Activated CD8-positive, alpha-beta T cell treated with anti-CD3 and anti-CD28 coated beads for 36 hours (primary cell): ENCODE measurements around the gene GRK4. TPM values are rescaled to one million over a fixed set of nuclear protein-coding genes. Genes with fewer than 3 reads are reported as not detected.
"Not testable (repeated sequence)": the region's sequence is repeated elsewhere in the genome, so short reads cannot be mapped to it uniquely, and the experiment has no call there.

Source experiments
- ATAC-seq: fragments of 200-7000 bp; cut with Tn5 transposase; one replicate; pipeline ENCODE4 v1.10.0; 2021; ENCODE audit warnings: mild to moderate bottlenecking, moderate library complexity
- CTCF ChIA-PET: fragments of 350-600 bp; sonication (Branson Sonifier 250); formaldehyde crosslinking; loops from one replicate; lab custom pipeline; 2021; ENCODE audit warnings: antibody characterized with exemption; lab: Charles Lee
- POLR2A ChIA-PET: fragments of 350-600 bp; sonication (Branson Sonifier 250); formaldehyde crosslinking; loops from one replicate; lab custom pipeline; 2021; ENCODE audit warnings: antibody characterized with exemption; lab: Charles Lee
- DNase-seq: peaks from one replicate; pipeline ENCODE4 v3.0.0-alpha.2; 2020
- H3K27ac Mint-ChIP-seq: one replicate; pipeline ENCODE4 v1.8.0; 2021; ENCODE audit warnings: mild to moderate bottlenecking, mixed read lengths
- H3K27me3 Mint-ChIP-seq: one replicate; pipeline ENCODE4 v1.8.0; 2021; ENCODE audit warnings: mixed read lengths
- H3K36me3 Mint-ChIP-seq: one replicate; pipeline ENCODE4 v1.8.0; 2021; ENCODE audit warnings: low read depth, mixed read lengths
- H3K4me1 Mint-ChIP-seq: one replicate; pipeline ENCODE4 v1.8.0; 2021; ENCODE audit warnings: low read depth, mixed read lengths
- H3K4me3 Mint-ChIP-seq: one replicate; pipeline ENCODE4 v1.8.0; 2021; ENCODE audit warnings: mild to moderate bottlenecking, moderate library complexity, mixed read lengths
- H3K9me3 Mint-ChIP-seq: one replicate; pipeline ENCODE4 v1.8.0; 2021; ENCODE audit warnings: mixed read lengths
- CTCF ChIP-seq: fragments of 200-600 bp; IDR thresholded peaks from one replicate; pipeline ENCODE4 v1.8.0; 2022; ENCODE audit warnings: antibody characterized with exemption, mild to moderate bottlenecking
- intact Hi-C: fragments of 100-400 bp; cut with micrococcal nuclease; formaldehyde crosslinking; loops from one replicate; pipeline ENCODE4 v1.10.0; 2022
- total RNA-seq, 2 experiments: library from RNA; stranded (reverse); gene quantifications; one replicate each; pipeline ENCODE4 v1.2.3, GENCODE V29; 2021

Gene GRK4
- total RNA-seq, 2 experiments from 2014 or later = 2.8 to 3.0 TPM

GRCh38 chr4:2943364-2944090 lies 19.8 kb upstream of the GRK4 start:
- CTCF ChIA-PET = interaction anchor here (1.3 to 3.1 kb wide), 3 partner anchors 10 to 95 kb away, joined by 3 to 19 read pairs (median 12); no protein-coding TSS in a partner anchor

GRCh38 chr4:2944091-2944482 lies 19.3 kb upstream of the GRK4 start:
- H3K9me3 Mint-ChIP-seq = no peaks in the 10 kb centered on the region
- CTCF ChIA-PET = interaction anchor here (1.3 to 3.1 kb wide), 3 partner anchors 10 to 94 kb away, joined by 3 to 19 read pairs (median 12); no protein-coding TSS in a partner anchor
- peaks cover 43% of the 10 kb centered on the region for H3K4me1 Mint-ChIP-seq
- H3K4me3 Mint-ChIP-seq = no peak overlapping the region
- peak overlapping the region; percentile 67 for H3K27ac Mint-ChIP-seq
- POLR2A ChIA-PET = interaction anchor here (0.6 to 13.3 kb wide), 4 partner anchors 6 to 18 kb away, joined by 4 to 121 read pairs (median 12); no protein-coding TSS in a partner anchor
- ATAC-seq (no peak), DNase-seq (no peak)
- no peak for TF ChIP-seq CTCF
- no peaks in the 10 kb centered on the region for H3K27me3 Mint-ChIP-seq
- H3K36me3 Mint-ChIP-seq = peaks cover 64% of the 10 kb centered on the region
- intact Hi-C loops = no loop called here

More at GRCh38 chr4:2943364-2944090, 19.8 kb upstream of the GRK4 start:
- H3K27me3 Mint-ChIP-seq = no peaks in the 10 kb centered on the region
- no peak for ATAC-seq
- H3K9me3 Mint-ChIP-seq = no peaks in the 10 kb centered on the region
- no peak for TF ChIP-seq CTCF
- DNase-seq = no peak
- H3K4me3 Mint-ChIP-seq = no peak overlapping the region
- intact Hi-C loops = no loop called here
- peaks cover 48% of the 10 kb centered on the region for H3K4me1 Mint-ChIP-seq
- peaks cover 69% of the 10 kb centered on the region for H3K36me3 Mint-ChIP-seq
- POLR2A ChIA-PET = interaction anchor here (0.6 to 13.3 kb wide), 4 partner anchors 5 to 19 kb away, joined by 3 to 121 read pairs (median 10); no protein-coding TSS in a partner anchor
- H3K27ac Mint-ChIP-seq = peak overlapping the region; percentile 83

GRCh38 chr4:2944586-2945526 lies 18.5 kb upstream of the GRK4 start:
- no peaks in the 10 kb centered on the region for H3K9me3 Mint-ChIP-seq
- intact Hi-C loops = no loop called here
- no peaks in the 10 kb centered on the region for H3K27me3 Mint-ChIP-seq
- DNase-seq (no peak), ATAC-seq (no peak)
- no peak for TF ChIP-seq CTCF
- H3K27ac Mint-ChIP-seq = peak overlapping the region; percentile 40
- ChIA-PET POLR2A (interaction anchor here (0.7 to 13.3 kb wide), 4 partner anchors 7 to 145 kb away, joined by 3 to 121 read pairs (median 12); no protein-coding TSS in a partner anchor), CTCF (interaction anchor here (0.7 to 3.1 kb wide), 5 partner anchors 9 to 93 kb away, joined by 3 to 19 read pairs (median 5); no protein-coding TSS in a partner anchor)
- H3K4me1 Mint-ChIP-seq = peaks cover 37% of the 10 kb centered on the region
- H3K36me3 Mint-ChIP-seq = peaks cover 57% of the 10 kb centered on the region
- no peak overlapping the region for H3K4me3 Mint-ChIP-seq

- peaks cover 32% of the 10 kb centered on the region for H3K4me1 Mint-ChIP-seq
- DNase-seq, H3K4me3 Mint-ChIP-seq, ATAC-seq, intact Hi-C loops, H3K27me3 Mint-ChIP-seq, H3K9me3 Mint-ChIP-seq, H3K27ac Mint-ChIP-seq: not testable (repeated sequence)
- ChIA-PET CTCF (interaction anchor here (0.7 to 3.1 kb wide), 5 partner anchors 8 to 182 kb away, joined by 3 to 19 read pairs (median 5); no protein-coding TSS in a partner anchor), POLR2A (interaction anchor here (0.7 to 13.3 kb wide), 5 partner anchors 8 to 146 kb away, joined by 3 to 121 read pairs (median 8); no protein-coding TSS in a partner anchor)
- peaks cover 55% of the 10 kb centered on the region for H3K36me3 Mint-ChIP-seq
Observed at GRCh38 chr4:2945619-2946604, 17.5 kb upstream of the GRK4 start.
